NCI-H748 (cell line): ENCODE data around the gene SEMA5A.

Experiments used
- DNase-seq: peaks from one replicate; lab custom pipeline; 2025; ENCODE audit not compliant: unreplicated experiment; lab: John Stamatoyannopoulos, UW

The SEMA5A gene

DNA sequence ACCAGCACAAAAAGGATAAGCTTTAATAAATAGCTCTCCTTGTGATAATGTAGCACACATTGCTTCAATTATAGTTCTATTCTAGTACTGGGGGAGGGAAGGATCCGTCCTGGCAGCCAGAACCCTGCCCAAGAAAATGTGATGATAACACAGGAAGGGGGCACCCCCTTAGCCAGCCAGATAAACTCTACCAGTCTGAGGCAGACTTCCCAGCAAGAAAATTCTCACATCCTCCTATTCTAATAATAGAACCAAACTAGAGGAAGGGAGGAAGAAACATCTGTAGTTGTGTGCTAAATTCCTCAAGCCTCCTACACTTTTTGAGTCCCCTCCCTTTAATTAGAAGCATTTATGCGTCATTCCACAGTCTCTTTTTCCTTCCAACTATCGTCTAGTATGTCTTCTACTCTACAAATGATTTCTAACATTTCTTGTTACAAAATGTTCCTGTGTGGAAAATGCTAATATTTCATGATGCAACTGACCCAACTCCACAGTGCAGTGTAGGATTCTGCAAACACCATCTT is 261.0 kb downstream of the SEMA5A start:
- DNase-seq = no peak

DNA sequence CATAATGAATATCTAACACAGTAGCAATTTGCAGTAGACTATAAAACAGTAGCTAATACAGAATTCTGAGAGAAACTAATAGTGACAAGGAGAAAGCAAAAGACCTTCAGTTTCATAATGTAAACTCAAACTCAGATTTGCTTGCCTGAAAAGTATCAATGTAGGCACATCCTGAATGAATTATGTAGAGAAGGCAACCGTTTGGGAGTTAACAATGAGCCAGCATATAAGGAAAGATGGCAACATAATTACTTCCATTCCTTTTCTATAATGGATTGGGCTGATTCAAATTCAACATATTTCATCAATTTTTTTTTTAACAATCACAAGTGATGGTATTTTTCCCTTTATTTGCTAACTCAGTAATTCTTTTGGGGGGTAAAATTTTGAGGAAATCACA is 261.6 kb downstream of the SEMA5A start:
- no peak for DNase-seq

DNA sequence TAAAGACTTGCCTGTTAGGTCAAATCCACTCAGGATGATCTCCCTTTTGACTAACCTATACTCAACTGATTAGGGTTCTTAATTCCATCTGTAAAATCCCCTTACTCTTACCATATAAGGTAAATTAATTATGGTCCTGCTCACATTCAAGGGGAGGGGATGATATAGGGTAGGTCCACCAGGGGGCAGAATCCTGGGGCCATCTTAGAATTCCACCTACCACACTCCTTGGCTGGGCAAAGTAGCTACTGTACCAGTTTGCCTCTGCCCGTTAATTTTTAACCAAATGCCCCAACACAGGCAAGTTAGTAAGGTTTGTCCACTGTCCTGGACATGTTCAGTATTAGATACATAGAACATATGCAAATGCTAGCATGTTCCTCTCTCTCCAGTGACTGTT is 262.4 kb downstream of the SEMA5A start:
- DNase-seq = no peak

DNA sequence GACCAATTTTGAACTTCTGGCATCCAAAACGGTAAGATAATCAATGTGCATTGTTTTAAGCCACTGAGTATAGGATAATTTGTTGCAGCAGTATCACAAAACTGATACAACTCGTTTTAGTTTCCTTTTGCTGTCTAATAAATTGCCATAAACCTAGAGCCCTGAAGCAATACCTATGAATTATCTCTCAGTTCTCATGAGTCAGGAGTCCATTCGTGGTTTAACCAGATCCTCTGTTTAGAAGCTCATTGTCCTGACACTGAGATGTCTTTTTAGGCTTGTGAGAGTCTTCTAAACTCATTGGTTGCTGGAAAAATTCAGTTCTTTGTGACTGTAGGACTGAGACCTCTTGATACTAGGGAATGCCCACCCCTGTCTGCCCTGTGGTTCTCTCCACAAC is 262.9 kb downstream of the SEMA5A start:
- DNase-seq = no peak

DNA sequence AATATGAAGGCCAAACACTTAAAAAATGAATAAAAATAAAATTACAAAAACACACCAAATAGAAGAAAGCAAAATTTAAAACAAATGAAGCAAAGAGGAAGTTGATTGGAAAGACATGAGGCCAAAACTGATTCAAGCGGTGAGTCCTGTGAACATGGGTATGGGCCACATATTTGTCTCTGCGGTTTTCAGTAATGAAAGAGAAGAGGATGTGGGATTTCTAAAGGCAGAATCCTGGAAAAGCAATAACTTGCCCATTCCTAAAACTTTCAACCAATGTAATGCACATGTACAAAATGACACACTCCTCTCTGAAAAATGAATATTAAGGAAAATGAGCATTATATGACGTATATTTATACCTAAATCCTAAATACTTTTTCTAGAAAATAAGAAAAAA is 263.7 kb downstream of the SEMA5A start:
- DNase-seq = no peak

DNA sequence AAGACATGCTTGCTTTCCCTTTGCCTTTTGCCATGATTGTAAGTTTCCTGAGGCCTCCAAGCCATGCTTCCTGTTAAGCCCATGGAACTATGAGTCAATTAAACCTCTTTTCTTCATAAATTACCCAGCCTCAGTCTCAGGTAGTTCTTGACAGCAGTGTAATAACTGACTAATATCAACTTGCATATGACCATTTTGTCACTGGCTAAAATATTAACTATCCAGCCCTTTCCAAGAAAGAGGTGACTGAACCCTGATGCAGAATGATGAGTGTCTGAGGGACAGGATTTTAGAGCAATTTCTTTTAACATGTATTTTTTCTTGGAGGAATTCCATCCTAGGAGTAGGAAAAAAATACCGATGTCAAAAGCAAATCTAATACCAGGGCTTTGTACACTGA is 266.1 kb downstream of the SEMA5A start:
- DNase-seq = no peak

DNA sequence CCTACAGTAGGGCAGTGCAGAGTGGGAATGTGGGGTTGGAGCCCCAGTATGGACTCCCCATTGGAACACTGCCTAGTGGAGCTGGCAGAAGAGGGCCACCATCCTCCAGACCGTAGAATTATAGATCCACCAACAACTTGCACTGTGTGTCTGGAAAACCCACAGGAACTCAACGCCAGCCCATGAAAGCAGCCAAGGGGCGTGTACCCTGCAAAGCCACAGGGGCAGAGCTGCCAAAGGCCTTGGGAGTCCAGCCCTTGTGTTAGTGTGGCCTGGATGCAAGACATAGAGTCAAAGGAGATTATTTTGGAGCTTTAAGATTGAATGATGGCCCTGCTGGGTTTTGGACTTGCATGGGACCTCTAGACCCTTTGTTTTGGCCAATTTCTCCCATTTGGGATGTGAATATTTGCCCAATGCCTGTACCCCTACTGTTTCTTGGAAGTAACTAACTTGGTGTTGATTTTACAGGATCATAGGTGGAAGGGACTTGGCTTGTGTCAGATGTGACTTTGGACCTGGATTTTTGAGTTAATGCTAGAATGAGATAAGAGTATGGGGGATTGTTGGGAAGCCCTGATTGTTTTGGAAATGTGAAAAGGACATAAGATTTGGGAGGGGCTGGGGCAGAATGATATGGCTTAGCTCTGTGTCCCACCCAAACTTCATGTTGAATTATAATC is 266.8 kb downstream of the SEMA5A start:
- no peak for DNase-seq

DNA sequence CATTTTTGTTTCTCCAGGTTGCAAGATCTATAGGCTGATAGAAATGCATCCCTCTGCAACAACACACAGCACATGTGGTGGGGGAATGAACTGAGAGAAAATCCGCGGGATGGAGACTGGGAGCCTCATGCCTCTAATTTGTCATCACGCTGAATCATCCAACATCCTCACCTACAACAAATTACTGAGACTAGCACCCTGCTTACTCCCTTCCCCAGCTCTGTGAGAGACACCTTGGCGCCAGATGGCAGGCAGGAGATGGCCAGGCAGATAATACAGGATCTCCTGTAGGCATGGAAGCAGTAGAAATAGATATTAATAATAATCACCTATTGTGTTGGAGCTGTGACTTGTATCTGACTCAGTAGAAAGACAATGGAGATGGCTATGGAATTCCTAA is 276.9 kb downstream of the SEMA5A start:
- DNase-seq = no peak

DNA sequence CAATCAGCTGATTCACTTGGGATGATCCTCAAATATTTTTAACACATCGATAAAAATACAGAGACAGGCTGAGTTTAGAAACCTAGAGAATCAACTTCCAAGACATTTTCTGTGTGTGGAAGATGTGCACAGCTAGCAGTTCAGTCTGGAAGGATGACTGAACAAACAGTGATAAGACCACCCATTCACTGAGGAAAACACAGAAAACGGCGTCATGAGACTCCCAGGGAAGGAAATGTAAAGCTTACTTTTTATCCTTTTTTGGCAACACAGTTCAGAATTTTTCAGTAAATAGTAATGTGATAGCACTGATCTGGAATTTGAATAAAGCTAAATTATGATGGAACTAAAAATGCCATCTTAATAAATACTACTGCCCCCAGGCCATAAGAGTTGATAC is 277.6 kb downstream of the SEMA5A start:
- DNase-seq = no peak

DNA sequence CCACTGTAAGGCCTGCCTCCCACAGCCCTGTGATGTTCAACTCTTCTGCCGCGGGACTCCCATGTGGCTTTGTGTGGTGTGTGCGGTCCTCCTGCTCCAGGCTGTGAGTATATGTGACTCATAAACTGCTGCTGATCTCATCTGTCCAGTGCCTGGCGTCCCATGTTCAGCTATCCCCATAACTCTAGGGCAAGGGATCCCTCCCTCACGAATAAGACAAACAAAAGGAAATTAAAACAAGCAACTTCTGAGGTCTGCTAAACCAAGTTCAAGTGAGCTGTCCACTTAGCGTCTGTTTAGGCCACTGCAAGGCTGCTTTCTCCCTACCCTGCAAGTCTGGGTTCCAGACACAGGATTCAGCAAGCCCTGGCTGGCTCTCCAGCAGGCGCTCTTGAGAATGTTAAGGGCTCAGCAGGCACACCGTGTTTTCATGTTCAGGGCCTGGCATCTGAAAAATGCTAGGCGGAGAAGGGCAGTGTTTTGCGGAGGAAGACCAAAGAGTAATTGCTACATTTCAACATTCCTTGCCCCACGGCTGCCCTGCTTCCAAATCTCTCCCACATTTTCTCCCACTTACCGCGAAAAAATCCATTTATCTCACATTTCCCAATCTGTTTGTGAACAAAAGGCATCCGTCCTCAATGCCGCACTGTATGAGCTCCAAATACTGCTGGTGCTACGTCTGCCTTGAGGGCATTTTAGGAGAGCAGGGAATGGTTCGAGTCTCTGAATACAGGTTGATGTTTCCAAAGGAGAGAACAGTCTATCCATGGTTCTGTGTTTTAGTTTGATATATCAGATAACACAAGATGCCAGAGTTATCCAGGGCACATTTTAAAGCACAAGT is 280.2 kb downstream of the SEMA5A start:
- DNase-seq = no peak

DNA sequence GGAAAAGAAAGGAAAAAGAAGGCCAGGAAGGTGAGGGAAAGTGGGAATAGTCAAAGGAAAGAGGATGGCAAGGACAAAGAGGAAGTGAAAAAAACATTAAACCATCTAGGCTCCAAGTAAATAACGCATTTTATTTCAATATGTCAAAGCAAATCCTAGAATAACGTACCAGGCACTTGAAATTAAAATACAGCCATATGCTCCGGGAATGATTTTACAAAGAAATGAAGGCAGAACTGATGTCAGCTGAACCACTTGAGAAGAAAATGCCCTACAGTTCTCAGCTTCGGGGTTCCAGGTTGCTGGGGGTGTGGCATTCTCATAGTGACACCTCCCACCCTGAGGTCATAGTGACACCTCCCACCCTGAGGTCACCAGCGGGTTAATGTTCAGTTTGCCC is 281.6 kb downstream of the SEMA5A start:
- DNase-seq = no peak

DNA sequence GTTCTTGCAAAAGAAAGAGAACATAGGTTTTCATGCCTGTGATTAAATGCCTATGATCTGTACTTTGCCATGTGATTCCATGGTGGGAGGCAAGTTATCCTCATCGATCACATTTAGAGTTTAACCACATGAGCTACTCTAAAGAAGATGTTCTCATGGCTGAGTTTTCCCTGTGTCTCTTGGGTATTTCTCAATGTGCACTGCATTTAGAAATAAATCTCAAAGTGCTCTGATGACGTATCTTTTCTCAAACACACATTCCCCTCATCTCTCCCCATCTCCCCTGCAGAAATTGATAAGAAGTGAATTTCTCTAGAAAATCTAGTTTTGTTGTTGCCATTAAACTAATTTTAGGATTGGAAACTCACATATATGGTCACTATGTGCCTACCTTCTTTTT is 282.2 kb downstream of the SEMA5A start:
- DNase-seq = no peak

DNA sequence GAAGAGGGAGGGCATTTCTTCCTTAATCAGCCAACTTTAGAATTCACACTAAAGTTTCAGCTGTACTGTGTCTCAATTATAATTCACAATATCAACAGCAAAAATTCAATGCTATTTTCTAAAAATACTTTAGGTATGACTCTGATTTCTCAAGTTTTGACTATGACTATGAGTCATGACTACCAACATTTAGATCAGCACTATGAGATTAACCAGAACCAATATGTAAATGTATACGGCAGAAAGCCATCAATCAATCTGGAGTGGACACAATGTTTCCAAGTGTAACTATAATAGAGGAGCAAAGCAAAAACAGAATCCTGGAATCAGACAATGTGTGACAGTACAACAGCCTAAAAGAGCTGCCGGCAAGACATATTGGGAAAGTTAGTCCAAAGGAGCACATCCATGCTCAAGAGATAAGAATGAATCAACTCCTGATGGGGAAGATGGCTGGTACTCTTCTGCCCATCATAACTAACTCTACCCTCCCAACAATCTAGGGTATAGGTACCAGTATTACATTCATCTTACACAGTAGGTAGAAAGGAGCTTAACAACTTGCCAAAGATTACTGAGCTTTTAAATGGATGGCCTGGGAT is 294.4 kb downstream of the SEMA5A start:
- DNase-seq = no peak

DNA sequence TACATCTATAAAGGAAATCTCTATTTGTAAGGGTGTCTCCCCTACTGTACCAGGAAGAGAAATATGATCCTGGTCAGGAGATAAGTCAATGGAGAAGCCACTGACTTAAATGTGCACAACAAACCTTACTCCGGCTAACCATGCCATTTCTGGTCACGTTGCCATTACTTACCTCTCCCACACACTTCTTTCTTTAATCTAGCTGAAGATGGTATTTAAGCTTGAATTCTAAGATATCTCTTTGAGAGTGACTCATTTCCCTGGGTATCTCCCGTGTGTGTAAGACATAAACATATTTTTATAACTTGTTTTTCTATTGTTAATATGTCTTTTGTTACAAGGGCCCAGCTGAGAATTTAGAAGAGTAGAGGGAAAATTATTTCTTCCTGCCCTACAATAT is 296.6 kb downstream of the SEMA5A start:
- DNase-seq = no peak

DNA sequence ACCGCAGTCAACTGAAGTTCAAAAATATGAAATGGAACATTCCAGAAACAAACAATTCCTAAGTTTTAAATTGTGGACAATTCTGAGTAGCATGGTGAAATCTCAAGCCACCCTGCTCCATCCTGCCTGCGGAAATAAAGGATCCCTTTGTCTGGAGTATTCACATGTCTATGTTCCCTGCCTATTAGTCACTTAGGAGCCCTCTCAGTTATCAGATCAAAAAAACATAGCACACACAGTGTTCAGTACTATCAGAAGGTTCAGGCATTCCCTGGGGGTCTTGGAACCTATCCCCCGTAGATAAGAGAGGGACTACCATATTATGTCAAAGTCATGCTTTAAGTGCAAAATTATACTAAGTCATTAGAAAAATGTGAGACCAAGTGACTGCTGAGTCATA is 300.8 kb downstream of the SEMA5A start:
- DNase-seq = no peak

DNA sequence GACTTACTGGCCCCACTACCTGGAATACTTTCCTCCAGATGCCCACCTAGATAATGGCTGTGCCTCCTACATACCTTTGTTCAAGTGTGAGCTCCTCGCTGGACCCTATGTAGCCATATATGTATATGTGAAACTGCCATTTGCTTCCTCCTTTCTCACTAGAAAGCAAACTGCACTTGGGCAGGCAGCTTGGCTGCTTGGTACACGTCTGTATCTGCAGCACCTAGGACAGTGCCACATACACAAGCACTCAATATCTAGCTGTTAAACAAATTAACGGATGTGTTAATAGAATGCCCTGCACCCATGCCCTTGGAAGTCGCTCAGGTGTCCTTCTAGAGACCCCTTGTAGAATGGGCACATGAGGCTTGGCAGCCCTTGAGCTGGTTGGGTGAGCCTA is 301.5 kb downstream of the SEMA5A start:
- DNase-seq = no peak

DNA sequence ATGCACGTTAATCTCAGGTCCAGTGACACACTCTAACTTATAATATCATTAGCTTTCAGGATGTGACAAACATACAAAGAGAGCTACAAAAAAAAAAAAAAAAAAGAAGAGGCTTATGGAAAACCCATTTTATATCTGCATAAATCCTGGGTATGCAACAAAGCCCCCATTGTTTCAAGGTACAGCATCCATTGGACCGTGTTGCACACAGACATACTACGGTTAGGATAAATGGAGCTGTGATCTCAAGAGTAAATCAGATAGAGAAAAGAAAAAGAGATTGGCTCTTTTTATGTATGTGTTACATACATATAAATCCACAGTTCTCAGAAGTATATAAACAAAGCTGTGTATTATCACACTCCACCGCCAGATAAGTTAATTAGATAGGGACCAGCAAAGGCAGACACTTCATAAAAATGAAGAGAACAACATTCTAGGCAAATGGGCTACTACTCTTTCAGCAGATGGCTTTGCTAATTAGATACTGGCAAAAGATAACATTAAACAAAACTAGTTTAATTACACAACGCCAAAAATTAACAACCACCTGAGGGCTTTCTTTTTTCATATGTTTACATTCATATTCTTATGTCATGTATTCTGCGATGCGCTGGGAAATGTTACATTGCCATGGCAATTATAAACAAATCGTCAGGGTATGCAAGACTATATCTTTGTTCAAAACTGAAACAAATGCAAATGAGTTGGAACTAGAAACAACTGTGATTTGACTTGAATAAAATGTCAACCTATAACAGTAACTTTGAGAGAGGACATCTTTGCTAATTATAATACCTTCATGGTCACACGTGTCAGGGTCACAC is 304.2 kb downstream of the SEMA5A start:
- peak; percentile 64 for DNase-seq

DNA sequence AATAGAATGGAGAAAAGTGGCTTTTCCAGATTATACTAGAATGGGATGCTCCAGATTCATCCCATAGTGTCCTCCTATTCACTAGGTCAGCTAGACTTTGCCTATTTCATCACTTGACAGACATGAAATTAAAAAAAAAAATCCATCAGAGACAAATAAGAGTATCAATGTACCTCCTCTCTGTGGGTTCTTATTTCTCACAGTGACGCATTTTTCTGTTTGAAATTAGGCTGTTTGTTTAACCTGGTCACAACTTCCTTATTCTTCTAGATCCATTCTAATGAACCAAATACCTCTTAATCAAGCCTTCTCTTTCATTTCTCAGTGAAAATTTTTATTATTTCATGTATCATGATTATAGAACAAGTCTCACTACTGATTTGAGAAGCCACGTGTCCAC is 305.4 kb downstream of the SEMA5A start:
- no peak for DNase-seq

DNA sequence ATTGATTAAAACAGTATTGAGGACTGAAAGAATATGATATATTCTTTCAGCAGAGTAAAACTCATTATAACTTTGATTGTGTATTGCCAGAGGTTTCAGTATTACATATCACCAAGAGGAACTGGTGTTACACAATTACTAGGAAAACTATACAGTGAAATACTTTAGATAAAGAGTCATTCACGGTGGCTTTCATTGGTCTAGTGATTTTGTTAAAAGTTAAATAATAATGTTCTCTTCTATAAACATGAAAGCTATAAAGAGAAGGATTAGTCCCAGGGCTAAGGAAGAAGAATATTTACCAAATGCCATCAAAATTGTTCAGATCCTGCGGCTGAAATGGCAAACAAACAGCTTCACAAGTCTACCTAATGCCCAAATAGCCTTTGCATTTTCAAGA is 306.2 kb downstream of the SEMA5A start:
- DNase-seq = no peak

DNA sequence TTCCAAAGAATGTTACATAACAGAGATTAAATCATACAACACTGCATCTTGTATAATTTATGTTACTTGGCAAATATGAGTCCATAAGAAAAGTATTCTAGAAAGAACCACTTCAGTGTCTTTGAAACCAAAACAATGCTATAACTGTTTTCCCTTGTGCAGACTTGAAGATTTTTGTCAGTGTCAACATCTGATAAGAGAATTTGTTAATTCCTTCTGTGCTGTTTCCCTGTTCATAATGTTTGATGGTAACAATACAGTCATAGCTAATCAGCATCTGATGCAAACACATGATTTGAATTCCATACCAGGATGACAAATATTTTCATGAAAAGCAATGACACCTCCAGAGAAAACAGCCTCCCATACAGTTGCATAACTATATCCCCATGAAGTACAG is 306.8 kb downstream of the SEMA5A start:
- DNase-seq = no peak

DNA sequence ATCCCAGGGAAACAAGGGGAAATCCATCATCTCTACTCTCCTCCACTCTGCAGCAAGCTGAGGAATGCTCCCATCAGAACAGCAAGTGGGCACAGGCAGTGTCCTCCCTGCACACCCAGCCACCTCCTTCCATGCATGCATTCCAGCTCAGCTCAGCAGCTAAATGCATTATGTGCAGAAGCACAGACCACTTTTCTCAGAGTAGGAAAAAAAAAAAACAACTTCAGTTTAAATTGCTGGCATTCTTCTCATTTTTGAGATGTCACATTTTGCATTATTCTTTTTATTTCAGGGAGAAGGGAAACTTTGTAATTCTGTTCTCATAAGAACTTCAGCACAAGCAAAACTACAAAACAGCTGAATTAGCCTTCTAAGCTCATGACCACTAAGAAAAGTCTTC is 312.2 kb downstream of the SEMA5A start:
- no peak for DNase-seq
